ENCODE data around the gene LYPD1. TPM values are rescaled to one million over a fixed set of nuclear protein-coding genes. Genes with fewer than 3 reads are reported as not detected.

Gene LYPD1
- total RNA-seq, 1 donor from 2014 or later: 5.5 TPM

DNA sequence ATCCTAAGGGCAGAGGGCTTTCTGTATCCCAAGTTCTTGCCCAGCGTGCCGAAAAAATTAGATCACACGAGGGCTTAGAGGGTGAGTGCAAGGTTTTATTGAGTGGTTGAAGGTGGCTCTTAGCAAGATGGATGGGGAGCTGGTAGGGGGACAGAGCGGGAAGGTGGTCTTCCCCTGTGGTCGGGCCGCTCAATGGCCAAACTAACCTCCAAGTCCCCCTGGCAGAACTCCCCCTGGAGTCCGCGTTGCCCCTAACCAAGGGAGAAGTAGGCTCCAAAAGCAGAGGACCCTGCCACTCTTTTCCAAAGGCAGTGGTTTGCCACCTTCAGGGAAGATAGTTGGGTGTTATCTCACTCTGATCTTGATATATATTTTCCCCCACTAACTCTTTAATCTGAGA, 63.4 kb downstream of the LYPD1 start:
- H3K4me3 Mint-ChIP-seq: no peak overlapping the region
- DNase-seq (ENCODE audit: low spot score in 2 of 2, unreplicated experiment in 2 of 2): no peak
- H3K27ac Mint-ChIP-seq: no peak overlapping the region
- H3K27me3 Mint-ChIP-seq (ENCODE audit: low read depth): peaks cover 39% of the 10 kb centered on the region
- TF ChIP-seq, protein P1, sequence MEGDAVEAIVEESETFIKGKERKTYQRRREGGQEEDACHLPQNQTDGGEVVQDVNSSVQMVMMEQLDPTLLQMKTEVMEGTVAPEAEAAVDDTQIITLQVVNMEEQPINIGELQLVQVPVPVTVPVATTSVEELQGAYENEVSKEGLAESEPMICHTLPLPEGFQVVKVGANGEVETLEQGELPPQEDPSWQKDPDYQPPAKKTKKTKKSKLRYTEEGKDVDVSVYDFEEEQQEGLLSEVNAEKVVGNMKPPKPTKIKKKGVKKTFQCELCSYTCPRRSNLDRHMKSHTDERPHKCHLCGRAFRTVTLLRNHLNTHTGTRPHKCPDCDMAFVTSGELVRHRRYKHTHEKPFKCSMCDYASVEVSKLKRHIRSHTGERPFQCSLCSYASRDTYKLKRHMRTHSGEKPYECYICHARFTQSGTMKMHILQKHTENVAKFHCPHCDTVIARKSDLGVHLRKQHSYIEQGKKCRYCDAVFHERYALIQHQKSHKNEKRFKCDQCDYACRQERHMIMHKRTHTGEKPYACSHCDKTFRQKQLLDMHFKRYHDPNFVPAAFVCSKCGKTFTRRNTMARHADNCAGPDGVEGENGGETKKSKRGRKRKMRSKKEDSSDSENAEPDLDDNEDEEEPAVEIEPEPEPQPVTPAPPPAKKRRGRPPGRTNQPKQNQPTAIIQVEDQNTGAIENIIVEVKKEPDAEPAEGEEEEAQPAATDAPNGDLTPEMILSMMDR (IDR thresholded peaks at IDR 0.05; ENCODE audit: unreplicated experiment): no peak
- no peaks in the 10 kb centered on the region for H3K36me3 Mint-ChIP-seq
- H3K9me3 Mint-ChIP-seq: no peaks in the 10 kb centered on the region
- H3K4me1 Mint-ChIP-seq: peaks cover 8% of the 10 kb centered on the region

DNA sequence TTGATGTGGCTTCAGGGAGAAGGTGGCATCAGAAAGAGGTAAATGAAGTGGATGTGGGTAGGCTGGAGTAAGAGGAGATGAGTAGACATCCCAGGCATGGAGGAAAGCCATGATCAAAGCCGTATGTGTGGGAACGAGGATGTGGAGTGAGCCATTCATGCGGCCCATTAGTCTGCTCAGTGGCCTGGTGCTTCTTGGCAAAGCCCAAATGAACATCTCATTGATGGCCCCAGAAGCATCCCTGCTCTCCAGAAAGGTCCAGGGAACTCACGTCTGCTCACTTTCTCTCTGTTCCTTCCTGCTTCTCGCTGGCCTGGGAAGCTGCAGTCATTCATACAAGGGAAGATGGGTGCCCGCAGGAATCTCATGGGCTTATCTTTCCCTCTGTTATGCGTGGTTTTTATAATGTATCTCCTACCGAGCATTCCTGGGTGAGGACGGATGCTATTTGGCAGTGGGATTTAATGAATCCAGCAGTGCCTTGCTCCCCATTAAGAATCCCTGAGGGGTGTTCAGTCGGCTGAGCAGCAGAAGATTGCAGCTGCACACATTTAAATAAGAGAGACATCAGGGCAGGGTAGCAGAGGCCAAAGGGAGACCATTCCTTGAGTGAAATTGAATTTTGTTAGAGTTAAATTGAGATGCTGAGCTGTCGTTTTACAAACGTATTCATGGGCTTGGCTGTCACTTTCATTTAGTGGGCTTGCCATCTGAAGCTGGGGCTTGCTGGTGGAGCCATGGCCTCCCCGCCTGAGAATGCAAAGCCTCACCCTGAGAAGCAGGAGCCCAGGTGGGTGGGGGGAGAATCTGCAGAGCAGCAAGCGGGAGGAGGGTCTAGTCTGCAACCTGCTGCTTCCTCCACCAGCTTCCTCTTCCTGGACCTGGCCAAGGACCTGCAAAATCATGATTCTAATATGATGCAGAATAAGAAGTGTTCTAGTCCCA, 64.5 kb downstream of the LYPD1 start:
- H3K27me3 Mint-ChIP-seq (ENCODE audit: low read depth): peaks cover 49% of the 10 kb centered on the region
- TF ChIP-seq, protein P1 (IDR thresholded peaks at IDR 0.05; ENCODE audit: unreplicated experiment): no peak
- H3K4me1 Mint-ChIP-seq: peaks cover 8% of the 10 kb centered on the region
- H3K9me3 Mint-ChIP-seq: no peaks in the 10 kb centered on the region
- no peak overlapping the region for H3K4me3 Mint-ChIP-seq
- DNase-seq (ENCODE audit: low spot score in 2 of 2, unreplicated experiment in 2 of 2): no peak
- H3K27ac Mint-ChIP-seq: no peak overlapping the region
- H3K36me3 Mint-ChIP-seq: no peaks in the 10 kb centered on the region

DNA sequence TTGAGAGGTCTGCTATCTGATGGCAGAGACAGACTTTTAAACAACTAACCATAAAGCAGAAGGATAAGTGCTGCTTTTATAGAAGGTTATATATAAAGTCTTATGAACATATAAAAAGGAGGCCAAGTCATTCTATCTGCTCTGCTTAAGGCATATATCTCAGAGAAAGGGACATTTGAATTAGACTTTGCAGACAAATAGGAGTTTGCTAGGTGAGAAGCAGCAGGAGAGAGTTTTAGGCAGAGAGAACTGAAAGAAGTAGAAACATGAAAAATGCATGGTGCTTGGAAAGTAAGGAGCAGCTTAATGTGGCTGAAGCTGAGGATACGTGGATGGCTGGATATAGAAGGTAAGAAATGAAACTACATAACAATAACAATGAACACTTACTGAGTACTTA, 65.4 kb downstream of the LYPD1 start:
- TF ChIP-seq, protein P1 (IDR thresholded peaks at IDR 0.05; ENCODE audit: unreplicated experiment): no peak
- Mint-ChIP-seq H3K4me3 (no peak overlapping the region), H3K9me3 (no peaks in the 10 kb centered on the region), H3K4me1 (peaks cover 8% of the 10 kb centered on the region), H3K27ac (no peak overlapping the region), H3K36me3 (no peaks in the 10 kb centered on the region), H3K27me3 (ENCODE audit: low read depth) (peaks cover 58% of the 10 kb centered on the region)
- DNase-seq (ENCODE audit: low spot score in 2 of 2, unreplicated experiment in 2 of 2): no peak

DNA sequence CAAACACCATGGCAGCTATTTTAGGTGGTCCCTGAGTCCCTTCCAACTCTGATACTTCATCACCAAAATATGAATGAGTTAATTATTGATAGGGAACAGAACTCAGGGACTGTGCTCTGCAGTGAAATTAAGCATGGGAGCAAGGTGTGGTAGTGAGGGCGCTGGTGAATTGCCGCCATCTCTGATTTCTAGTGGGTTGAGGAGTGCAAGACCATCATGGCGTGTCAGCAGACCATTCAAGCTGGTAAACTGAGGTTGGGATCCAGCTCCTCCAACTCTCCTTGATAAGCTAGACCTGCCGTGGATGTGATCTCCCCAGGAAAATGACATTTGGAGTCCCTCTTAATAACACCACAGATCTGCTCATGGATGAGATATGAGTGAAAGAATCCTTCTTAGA, 70.4 kb downstream of the LYPD1 start:
- H3K4me1 Mint-ChIP-seq: no peaks in the 10 kb centered on the region
- H3K27me3 Mint-ChIP-seq (ENCODE audit: low read depth): peaks cover 51% of the 10 kb centered on the region
- no peak overlapping the region for H3K27ac Mint-ChIP-seq
- DNase-seq (ENCODE audit: low spot score in 2 of 2, unreplicated experiment in 2 of 2): no peak
- TF ChIP-seq, protein P1 (IDR thresholded peaks at IDR 0.05; ENCODE audit: unreplicated experiment): no peak
- no peak overlapping the region for H3K4me3 Mint-ChIP-seq
- no peaks in the 10 kb centered on the region for H3K9me3 Mint-ChIP-seq
- no peaks in the 10 kb centered on the region for H3K36me3 Mint-ChIP-seq

DNA sequence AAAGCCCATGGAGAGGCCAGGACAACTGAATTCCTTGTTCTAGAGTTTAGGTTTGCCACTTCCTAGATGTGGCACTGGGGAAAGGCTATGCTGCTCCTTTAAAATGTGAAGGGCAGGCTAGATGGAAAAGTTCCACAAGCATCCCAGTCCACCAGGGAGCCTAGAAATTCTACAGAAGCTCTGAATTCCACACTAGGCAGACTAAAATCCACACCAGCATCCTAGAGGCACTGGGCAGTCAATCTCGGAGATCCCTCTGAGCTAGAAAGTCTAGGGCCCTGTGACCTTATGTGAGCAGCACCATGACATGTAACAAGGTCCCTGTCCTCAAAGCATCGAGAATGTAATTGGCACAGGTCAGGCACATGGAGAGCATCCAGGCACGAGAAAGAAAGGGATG, 71.5 kb downstream of the LYPD1 start:
- no peak overlapping the region for H3K4me3 Mint-ChIP-seq
- no peaks in the 10 kb centered on the region for H3K9me3 Mint-ChIP-seq
- no peaks in the 10 kb centered on the region for H3K36me3 Mint-ChIP-seq
- no peaks in the 10 kb centered on the region for H3K4me1 Mint-ChIP-seq
- no peak for DNase-seq (ENCODE audit: low spot score in 2 of 2, unreplicated experiment in 2 of 2)
- peaks cover 59% of the 10 kb centered on the region for H3K27me3 Mint-ChIP-seq (ENCODE audit: low read depth)
- TF ChIP-seq, protein P1 (IDR thresholded peaks at IDR 0.05; ENCODE audit: unreplicated experiment): no peak
- H3K27ac Mint-ChIP-seq: no peak overlapping the region

Measured in mesothelial cell of epicardium (in vitro differentiated cells).